Fibroblast of skin of left biceps (primary cell): ENCODE data around the gene P4HB.
A peak's percentile ranks its signal among the peaks of the same experiment; 100 is the strongest.

Experiments
- DNase-seq, 2 experiments: peaks; one replicate each; pipeline ENCODE4 v3.0.0-alpha.2; 2013; ENCODE audit warnings: low read depth in 2 of 2

Gene P4HB

DNA sequence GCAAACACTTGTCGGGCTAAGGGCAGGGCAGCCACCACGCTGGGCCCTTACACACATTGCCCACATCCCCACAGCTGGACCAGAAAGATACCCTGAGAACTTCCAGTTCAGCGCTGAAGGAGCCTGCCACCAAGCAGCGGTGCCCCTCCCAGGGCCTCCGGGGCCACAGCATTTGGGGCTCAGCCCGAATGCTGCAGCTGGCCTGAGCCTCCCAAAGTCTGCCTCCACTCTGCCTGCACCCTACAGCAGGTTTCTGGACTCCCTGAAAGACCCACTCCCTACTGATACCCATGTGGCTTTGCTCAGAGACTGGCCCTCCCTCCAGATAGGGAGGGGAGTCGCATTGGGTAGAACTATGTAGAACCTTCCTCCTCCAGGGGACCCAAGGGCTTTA is 28.8 kb downstream of the P4HB start:
- DNase-seq: no peak

DNA sequence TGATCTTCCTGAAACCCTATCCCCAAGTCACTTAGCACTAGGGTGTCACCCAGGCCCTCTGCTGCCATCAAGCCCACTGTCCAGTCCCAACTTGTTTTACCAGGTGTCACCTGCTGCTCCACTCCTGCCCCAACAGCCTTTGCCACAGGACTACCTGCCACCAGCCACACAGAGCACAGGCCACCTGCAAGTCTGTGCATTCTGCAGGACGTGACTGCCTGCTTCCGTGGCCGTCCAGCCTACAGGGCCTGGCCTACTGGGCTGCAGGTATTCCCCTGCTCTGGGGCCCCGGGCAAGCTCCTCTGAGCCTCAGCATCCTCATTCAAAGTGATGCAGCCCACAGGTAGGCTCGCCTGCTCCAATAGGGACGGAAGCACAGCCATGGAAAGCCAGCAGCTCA is 30.5 kb downstream of the P4HB start:
- DNase-seq: no peak

DNA sequence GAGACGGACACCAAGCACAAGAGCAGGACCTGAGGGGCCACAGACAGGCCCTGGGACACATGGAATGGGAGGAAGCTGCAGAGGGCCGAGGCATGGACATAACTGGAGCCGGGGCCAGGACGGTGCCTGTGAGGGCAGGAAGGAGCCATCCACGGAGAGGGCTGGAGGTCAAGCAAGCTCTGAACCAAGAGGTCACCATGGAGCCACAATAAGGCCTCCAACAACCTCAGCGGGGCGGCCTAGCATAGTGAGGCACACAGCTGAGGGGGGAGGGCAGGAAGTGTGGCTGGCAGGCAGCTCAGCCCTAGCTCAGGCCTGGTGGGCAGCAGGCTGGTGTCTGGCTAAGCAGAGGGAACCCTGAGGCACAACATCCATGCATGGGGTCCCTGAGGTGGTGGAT is 31.7 kb downstream of the P4HB start:
- no peak for DNase-seq

DNA sequence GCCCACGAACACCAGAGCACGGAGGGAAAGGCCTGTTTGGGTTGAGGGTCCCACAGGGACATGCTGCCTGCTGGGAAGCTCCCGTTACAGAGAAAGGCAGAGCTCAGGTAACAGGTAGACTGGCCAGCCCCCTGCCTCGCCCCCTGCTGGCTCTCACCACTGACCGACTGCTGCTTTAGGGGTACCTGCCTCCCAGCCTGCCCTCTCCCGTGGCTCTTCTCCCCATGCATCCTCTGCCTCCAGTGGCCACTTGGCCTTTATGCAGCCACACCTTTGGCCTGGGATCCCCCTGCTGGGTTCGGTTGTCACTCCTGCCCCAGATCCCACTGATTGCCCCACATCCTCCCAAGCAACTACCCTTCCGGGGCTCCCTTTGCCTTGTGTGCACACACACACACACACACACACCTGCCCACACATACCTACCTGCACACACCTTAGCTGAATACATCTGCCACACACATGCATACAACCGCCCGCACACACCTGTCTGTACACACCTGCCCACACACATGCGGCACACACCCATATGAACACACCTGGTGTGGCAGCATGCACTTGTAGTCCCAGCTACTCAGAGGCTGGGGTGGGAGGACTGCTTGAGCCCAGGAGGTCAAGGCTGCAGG is 34.4 kb downstream of the P4HB start:
- DNase-seq: no peak

DNA sequence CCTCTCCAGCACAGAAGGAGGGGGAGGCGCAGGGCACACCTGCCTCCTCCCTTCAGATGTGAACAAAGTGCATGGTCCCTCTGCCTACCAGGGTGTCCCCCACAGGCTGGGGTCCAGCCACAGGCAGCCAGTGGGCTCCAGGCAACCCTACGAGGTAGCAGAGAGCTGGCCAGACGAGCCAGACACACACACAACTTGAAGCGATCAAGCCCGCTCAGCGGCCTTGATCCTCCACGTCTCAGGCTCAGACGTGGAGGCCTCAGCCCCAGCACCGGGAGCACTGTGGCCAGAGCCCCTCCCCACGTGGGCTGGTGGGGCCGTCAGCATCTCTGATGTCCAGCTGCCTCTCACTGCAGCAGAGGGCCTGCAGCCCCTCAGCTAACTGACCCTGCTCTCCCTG is 35.7 kb downstream of the P4HB start:
- no peak for DNase-seq

DNA sequence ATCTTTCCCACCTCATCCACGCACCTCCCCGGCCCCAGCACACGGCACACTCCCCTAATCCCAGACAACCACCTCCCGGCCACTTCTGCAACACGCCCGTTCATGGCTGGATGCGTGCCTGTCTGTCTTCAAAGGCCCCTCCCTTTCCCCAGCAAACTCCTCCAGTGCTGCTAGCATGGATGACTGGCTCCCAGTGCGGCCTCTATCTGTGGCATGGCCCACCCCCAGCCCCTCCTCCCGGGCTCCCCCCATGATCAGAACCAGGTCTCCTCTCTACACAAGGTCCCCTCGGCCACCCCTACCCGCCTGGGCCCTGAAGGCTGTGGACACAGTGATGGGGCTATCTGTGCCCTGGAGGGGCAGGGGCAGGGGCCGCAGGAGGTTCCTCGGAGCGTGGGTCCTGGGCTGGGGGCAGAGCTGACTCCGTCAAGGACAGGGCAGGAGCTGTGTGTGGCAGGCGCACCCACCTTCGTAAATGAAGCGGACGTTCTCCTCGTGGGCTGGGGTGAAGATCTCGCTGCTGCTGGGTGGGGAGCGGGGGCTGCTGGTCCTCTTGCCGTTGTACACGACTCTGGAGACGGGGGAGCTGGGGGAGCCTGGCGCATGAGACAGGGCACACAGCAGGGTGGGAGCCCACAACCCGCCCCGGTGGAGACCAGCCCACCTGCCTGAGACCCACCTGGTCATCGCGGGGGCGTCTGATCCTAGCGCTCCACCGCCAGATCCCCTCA is 36.4 kb downstream of the P4HB start:
- no peak for DNase-seq

DNA sequence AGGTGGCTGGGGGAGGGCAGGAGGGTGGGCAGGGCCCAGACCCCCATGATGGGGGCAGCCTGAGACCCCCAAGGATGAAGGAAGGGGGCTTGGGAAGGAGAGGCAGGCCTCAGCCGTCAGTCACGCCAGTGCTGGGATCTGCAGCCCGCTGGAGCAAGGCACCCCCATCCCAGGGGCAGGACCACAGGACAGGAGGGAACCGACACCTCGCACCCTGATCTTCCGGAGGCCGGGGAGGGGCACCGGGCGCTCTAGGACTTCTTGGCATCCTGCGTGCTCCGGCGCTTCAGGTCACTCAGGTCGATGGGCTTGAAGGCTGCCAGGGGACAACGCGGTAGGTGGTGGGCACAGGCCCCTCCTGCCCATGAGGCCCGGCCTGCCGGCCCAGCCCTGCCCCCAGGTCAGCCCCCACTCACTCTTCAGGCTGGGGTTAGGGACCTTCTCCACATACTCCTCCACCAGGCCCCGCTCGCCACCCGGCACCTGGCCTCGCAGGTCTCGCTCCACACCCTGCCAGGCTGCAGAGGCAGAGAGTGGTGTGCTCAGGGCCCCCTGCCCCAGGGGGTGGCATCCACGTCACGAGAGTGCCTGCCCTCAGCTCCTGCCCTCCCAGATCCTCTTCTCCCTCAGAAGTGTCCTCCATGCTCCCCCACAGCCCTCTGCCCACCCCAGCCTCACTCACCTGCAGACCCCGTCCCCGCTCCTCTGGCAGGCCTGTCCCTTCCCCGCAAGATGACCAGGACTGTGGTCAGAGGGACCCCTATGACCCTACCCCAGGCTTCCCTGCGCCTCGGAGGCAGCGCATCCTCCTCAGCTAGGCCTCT is 37.1 kb downstream of the P4HB start:
- DNase-seq: no peak

DNA sequence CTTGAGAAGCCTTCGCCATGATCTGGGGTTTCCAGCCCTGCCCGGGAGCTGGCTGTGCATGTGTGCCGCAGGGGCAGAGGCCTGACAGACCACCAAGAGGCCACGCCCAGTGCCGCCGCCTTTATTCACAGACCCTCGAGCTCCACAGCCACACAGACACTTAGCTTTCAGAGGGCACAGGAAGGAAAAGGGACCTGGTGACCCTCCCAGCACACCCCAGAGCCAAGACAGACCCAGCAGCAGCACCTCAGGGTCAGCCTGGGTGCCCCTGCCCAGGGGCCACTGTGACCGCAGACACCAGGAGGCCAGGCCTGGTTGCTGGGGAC is 38.1 kb downstream of the P4HB start:
- no peak for DNase-seq

DNA sequence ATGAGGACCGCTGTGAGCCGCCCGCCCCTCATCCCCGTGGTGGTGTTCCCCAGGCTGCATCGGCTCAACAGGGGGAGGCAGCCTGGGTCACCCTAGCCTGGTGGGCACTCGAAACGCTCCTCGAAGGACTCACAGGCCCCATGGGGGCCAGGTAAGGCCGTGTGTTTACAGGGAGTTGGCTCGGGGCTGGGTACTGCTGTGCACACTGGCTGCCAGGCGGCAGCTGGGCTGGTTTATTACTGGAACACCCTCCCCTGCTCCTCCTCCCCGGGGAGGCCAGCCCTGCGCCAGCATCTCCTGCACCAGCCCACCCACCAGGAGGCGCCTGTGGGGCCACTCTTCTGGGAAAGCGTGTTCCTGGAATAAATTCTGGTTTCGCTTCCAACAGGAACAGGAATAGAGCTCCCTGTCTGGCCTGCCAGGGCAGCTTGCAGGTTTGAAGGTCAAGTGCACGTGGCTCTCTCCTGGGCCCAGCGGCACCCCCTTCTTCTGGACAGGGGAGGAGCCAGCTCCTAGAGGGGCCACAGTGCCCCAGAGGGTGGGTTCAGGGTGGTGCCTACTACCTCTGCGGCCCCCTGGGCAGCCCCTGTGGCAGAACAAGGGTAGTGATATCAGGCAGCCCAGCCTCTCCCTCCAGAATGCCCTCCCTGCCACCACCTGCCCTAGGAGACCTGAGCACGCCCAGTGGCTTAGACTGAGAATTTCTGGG is 38.6 kb downstream of the P4HB start:
- DNase-seq: peak in 1 of 2 experiments; percentile 6

DNA sequence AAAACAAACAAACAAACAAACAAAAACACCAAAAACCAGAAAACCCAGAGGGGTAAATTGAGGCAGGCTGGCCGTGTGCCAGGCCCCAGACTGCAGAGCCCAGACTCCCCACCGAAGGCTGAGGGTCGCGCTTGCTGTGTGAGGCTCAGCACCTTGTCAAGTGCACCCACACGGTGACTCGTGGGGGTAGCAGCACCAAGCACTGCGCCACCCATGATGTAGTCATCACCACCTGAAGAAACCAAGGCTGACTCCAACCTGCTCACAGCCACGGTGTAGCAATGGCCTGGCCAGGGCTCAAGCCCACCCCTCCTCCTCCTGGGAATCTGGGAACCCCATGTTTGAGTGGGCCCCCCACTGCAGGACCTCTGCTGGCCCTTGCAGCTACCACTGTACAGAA is 39.2 kb downstream of the P4HB start:
- no peak for DNase-seq

DNA sequence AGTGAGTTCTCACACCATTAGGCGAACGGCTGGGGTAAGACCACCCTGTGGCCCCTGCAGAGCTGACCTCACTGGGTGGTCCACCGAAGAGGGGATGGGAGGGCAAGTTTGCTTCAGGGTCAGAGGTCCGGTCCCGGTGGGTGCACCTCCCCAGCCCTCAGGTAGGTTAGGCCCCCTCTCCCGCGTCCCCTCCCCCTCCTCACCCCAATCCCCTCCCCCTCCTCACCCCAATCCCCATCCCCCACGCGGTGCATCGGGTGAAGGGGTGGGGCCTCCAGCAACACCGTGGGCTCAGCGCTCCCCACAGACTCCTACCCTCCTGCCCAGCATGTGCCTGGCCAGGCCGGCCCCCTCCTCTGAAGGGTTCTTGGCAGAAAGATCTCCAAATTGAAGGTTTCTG is 40.6 kb downstream of the P4HB start:
- DNase-seq: no peak

DNA sequence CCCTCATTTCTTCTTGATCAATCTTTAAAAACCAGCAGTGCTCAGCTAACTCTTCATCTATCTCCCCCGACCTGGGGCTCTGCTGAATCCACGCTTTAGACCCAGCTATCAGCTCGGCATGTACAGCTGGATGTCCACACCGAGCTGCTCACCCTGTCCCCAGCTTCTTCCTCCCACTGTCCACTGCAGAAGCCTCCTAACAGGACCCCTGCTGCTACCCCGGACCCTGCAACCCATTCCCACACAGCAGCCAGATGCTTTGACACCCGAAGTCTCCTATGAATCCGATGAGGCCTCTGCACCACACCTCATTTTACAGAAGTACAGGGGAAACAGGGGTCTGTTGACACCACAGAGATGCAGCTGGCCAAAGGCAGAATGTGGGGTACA is 42.6 kb downstream of the P4HB start:
- DNase-seq: no peak

DNA sequence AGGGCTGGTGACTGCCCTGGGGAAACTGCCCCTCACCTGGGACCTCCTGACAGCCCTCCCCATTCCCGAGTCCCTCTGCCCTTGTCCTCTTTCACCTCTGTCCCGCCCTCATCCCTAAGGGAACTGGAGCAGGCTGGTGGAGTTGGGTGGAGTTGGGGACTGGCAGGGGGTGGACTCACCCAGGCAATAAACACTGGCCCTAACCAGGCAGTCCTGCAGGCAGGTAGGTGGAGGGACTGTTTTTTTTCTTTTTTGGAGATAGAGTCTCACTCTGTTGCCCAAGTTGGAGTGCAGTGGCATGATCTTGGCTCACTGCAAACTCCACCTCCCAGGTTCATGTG is 44.7 kb downstream of the P4HB start:
- DNase-seq: no peak

DNA sequence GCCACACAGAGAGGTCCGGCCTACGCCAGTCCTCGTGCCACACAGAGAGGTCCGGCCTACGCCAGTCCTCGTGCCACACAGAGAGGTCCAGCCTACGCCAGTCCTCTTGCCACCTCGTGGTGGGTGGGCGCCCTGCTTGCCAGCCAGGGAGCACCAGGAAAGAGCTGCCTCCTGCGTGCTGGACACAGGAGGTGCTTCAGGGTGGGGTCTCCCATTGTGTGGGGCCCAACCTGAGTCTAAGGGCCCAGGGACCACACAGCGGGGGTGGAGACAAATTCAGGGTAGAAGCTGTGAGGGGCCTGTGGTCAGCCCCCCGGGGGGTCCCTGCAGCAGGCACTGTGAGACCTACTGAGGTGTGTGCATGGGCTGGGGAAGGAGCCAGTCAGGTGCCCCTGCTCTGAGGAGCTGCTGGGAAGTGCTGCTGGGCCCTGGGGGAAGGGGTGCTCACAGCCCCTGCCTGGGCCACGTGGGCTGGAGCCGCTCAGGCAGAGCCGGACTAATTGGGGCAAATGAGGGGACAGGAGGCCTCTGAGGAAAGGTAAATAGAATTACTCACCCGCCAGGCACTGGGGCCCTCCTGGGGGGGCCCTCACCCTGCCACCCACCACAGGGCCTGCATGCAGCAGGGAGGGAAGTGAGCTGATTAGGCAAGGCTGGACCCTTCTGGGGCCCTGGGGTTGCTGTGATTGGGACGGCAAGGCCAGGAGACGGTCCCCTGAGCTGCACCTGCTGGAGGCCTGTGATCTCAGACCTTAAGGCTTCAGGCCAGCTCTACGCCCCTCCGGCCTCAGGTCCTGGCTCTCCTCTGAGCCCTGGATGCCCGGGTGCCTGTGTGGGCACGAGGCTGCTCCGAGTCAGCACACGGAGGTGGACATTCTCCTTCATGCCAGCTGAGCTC is 45.3 kb downstream of the P4HB start:
- no peak for DNase-seq

DNA sequence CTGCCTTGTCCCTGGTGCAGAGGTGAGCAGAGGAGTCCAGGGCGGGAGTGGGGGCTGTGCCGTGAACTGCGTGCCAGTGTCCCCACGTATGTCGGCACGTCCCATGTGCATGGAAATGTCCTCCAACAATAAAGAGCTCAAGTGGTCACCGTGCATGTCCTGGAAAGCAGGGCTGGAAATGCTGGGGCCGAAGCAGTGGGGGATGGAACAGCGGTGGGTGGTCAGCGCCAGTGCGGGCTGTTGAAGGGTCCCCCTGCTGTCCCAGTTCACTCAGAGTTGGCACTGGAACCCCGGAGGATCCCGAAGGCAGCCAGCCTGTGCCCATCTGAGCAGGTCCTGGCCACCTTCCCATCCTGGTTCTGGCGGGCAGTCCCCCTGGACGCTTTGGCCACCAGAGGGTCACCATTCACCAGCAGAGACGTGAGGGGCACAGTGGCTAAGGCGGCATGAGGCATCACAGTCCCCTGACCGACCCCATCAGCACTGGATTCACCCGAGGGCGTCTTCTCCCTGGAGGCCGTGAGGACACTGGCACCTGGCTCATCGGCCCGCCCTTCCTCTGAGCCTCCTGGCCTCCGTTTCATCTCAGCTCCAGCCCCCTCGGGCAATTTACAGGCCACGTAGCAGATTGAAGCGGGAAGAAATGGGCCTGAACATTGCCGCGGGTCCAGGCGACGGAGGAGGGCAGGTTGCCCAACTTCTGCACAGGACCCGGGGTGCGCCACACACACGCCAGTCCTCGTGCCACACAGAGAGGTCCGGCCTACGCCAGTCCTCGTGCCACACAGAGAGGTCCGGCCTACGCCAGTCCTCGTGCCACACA is 46.3 kb downstream of the P4HB start:
- DNase-seq: no peak

DNA sequence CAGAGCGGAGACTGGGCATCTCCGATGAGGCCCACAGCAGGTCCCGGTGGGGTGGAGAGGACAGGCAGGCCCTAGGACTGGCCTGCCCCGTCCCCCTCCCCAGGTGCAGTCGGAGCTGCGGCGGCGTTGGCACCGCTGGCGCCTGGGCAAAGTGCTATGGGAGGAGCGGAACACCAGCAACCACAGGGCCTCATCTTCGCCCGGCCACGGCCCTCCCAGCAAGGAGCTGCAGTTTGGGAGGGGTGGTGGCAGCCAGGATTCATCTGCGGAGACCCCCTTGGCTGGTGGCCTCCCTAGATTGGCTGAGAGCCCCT is 47.0 kb downstream of the P4HB start:
- no peak for DNase-seq

DNA sequence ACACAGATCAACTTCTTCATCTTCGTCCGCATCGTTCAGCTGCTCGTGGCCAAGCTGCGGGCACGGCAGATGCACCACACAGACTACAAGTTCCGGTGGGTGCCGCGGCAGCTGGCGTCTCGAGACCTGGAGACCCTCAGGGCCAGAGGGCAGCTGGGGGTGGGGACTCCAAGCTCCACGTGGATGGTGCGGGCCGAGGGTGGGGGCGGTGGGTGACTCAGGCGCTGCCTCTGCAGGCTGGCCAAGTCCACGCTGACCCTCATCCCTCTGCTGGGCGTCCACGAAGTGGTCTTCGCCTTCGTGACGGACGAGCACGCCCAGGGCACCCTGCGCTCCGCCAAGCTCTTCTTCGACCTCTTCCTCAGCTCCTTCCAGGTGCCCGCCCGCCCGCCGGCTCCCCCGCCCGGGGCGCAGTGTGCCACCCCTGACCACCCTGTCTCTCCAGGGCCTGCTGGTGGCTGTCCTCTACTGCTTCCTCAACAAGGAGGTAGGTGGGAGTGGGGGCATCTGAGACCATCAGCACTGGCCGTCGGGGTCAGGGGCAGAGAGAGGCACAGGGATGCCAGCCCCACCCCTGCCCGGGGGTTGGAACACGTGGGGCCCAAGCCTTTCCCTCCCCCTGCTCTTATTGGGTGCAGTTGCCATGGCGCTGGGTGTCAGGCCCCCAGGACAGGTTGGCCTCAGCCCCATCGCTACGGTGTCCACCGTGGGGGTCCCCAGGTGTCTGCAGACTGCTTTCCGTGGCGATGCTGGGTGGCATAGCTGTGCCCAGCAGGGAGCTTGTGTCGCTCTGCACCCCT is 47.6 kb downstream of the P4HB start:
- DNase-seq: no peak

DNA sequence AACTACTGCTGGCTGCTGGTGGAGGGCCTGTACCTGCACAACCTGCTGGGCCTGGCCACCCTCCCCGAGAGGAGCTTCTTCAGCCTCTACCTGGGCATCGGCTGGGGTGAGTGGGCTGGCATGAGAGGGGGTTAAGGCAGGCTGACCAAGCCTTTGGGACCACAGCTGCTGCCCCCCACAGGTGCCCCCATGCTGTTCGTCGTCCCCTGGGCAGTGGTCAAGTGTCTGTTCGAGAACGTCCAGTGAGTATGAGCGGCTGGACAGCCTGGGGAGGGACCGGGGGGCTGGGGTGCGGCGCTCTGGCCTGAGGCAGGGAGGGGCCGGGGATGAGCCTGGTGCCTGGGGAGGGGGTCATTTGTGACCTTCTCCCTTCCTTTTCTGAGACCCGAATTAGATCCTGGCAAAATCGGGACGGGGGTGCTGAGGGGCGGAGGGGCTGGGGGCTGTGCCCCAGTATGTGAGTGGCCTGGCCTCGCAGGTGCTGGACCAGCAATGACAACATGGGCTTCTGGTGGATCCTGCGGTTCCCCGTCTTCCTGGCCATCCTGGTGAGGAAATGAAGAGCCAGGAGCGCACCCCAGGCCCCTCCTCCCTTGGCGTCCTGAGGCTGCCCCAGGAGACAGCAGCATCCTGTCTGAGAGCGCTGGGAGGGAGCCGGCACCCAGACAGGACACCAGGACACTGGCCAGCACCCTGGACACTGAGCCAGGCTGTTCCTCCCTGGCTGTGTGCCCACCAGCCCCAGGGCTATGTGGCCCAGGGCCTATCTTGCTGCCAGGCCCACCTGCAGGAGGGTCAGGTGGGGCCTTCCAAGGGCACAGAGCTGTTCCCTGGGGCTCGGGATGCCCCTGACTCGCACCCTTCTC is 48.4 kb downstream of the P4HB start:
- DNase-seq: no peak
